GM18505 (cell line): ENCODE data around the gene SH2B3.
A peak's percentile ranks its signal among the peaks of the same experiment; 100 is the strongest.

ENCODE experiments used
- ATAC-seq: cut with Tn5 transposase; IDR thresholded peaks from one replicate; pipeline ENCODE4 v1.9.1; 2021; ENCODE audit not compliant: unreplicated experiment
- POLR2A ChIP-seq: IDR thresholded peaks from 4 replicates; pipeline ENCODE4 v1.6.1; 2011; ENCODE audit warnings: borderline replicate concordance; ENCODE audit not compliant: insufficient read depth, insufficient read length; ENCODE audit errors: extremely low read depth

SH2B3 gene

DNA sequence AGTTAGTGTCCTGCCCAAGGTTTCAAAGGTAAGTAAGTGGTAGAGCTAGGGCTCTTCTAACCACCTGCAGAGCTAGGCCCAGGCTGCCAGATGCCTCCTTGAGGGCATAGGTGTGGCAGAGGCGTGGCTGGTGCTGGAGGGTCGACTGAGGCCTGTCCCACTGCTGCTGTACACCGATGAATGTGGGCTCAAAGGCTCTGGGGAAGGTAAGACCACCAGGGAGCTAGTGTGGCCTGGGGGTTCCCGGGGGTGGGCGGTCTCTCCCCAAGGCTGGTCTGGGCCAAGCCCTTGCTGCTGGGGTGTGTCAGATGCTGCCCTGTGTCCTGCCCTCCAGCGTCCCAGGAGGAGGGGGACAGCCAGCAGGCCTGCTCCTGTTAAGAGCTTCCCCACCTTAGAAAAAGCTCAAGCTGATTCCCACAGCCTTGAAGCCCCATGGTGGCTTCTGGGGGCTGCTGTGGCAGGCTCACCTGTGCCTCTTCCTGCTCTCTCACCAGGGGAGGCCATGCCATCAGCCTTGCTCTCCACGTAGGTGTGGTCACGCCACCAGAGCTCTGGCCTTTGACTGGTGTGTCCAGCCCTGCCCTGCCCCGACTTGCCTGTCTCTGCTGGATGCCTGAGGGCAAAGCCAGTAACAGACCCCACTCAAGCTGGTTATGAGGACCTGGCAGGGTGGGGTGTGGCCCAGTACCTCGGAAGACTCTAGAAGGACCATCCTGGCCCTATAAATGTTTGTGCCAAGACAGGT lies 36.8 kb downstream of the SH2B3 start:
- no peak for TF ChIP-seq POLR2A
- no peak for ATAC-seq

DNA sequence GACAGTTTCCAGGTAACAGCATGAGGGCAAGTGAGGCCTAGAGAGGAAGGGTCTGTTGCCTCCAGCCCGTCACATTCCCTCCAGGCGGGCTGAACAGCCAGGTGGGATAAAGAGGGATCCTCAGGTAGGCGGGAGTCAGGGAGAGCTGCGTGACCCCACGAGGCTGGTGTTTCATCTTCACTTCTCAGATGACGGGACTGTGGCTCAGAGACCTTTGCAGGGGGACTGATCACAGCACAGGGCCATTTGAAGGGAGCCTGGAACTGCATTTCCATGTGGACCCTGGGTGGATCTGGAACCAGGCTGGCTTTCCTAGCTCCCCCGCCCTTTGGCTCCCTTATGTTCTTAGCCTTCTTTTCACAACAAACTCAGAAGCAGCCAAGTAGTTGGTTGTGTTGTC lies 37.4 kb downstream of the SH2B3 start:
- no peak for ATAC-seq
- TF ChIP-seq POLR2A, result no peak

DNA sequence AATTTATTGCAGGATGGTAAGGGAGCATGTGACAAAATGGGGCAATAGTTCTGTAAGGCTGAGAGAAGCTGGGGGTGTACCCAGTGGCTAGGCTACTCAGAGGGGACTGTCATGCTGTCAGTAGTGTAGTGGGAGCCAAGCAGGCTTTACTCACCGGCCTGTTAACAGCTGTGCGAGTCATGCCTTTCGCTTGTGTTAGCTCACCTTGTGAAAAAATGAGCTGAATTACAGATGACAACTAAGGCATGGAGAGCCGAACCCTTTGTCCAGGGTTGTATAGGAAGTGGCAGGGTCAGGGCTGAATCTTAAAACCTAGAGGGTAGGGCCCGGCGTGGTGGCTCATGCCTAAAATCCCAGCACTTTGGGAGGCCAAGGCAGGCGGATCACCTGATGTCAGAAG lies 37.9 kb downstream of the SH2B3 start:
- peak; percentile 16 for TF ChIP-seq POLR2A

DNA sequence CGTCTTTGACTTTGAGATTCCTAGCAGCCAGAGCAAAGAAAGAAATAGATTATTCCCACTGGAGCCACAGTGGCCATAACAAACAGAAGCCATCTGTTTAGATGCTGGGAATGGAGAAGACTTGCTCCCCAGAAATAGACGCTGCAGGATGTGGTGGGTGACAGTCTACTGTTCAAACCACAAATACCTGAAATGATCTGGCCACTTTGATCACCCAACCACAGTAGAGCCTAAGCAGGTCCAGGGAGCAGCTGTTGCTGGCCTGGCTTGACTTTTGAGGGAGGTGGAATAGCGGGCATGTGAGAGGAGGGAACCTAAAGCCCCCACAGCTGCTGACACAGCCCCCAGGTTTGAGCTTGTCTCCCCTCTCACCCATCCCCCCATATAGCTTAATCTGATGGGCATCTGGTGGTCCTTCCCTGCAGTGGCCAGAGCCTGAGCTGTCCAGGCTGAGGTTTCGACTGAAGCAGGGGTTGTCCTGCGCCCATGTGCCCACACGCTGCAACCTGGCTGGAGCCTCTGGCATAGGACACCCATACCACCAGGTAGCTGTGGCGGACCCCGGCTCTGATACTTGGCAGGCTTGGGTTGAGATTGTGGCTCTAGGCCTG lies 38.7 kb downstream of the SH2B3 start:
- peak; percentile 37 for ATAC-seq

More for the DNA sequence above, 37.9 kb downstream of the SH2B3 start:
- ATAC-seq, result no peak

DNA sequence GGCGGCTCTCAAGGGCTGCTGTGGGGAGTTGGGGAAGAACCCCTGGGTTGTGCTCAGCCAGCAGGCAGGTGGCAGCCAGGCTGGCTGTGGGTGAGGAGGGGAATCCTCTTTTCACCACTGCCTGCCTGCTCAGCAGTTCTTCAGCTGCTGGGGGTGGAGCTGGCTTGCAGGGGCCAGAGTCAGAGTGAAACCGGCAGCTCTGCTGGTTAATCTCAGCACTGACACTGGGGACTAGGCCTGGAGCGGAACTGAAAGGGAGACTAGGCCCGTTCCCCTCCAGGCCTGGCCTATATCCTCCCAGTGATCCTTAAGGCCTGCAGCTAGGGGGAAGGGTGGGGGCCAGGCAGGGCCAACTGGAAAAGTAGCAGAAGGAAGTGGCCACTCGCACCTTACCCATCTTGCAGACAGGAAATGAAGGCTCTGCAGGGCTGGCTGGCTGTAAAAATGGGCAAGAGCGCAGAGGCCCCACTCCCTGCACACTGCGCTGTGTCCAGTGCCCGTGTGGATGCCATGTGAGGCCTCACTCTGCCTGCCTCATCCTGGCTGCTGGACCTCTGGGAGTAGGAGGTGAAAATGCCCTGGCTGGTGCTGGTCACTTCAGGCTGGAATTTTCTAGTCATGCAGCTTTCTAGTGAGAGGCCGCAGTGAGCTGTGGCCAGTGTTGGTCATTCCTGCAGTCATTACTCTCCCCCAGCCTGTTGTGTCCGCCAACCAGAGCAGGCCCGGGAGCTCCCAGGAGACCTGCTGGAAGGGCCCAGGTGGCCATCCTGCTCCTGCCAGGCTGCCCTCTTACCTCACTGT lies 39.4 kb downstream of the SH2B3 start:
- peak; percentile 39 for TF ChIP-seq POLR2A
- peak; percentile 82 for ATAC-seq

More for the DNA sequence above, 38.7 kb downstream of the SH2B3 start:
- TF ChIP-seq POLR2A, result no peak

DNA sequence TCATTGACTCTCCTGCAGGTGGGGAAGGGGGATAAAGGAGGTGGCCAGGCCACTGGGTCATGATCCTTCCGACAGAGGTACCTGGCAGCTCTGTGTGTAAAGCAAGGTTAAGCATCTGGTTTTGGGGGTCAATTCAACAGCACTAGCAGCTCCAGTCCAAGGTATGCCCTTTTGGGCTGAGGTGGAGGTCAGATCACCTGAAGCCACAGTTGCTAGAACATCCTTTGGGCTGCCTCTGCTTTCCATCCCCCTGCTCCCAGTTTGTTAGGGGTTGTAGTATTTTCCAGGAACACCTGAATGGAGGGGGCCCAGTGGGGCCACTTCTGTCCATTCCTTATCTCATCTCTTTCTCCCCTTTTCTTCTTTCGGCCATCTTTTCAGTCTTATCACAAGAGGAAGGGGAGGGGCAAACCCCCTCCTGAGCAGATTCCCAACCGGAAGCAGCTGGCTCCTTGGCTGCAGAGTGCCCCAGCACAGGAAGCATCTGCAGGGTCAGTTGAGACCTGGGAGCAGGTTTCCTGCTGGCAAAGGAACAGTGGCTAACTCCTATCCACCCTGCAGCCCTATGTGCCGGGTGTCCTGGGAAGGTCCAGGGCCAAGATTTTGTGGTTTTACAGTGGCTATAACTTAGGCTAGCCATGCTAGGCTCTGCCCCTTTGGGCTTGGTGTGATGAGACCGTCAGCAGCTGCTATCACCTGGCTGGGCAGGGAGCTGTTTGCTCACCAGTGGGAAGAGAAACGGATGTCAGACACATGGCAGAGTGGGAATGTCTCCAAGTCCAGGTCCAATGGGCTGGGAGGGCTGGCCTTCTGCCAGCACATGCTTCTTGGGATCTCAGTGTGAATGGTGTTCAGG lies 40.2 kb downstream of the SH2B3 start:
- no peak for TF ChIP-seq POLR2A

DNA sequence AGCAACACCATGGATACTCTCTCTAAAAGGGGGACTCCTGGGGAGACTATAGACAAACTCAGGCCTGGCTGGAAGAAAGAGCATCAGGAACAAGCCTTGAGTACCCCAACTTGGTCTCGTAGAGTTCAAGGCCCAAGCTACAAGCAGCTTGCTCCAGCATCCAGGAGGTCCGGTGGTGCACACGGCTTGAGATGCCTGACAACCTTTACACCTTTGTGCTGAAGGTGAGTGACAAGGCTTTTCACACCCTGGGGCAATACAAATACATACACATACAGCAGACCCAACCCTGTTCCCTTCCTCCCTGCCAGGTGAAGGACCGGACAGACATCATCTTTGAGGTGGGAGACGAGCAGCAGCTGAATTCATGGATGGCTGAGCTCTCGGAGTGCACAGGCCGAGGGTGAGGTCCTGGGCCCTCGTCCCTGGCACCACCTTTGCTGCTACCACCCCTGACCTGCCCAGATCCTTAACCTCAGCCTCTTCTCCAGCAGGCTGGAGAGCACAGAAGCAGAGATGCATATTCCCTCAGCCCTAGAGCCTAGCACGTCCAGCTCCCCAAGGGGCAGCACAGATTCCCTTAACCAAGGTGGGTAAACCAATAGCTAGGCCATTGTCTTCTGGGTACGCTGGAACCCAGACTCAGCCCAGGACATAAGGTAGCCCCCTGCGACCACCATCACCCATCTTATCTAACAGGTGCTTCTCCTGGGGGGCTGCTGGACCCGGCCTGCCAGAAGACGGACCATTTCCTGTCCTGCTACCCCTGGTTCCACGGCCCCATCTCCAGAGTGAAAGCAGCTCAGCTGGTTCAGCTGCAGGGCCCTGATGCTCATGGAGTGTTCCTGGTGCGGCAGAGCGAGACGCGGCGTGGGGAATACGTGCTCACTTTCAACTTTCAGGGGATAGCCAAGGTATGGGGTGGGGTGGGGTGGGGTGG lies 41.2 kb downstream of the SH2B3 start:
- no peak for ATAC-seq
- no peak for TF ChIP-seq POLR2A

More for the DNA sequence above, 40.2 kb downstream of the SH2B3 start:
- no peak for ATAC-seq

DNA sequence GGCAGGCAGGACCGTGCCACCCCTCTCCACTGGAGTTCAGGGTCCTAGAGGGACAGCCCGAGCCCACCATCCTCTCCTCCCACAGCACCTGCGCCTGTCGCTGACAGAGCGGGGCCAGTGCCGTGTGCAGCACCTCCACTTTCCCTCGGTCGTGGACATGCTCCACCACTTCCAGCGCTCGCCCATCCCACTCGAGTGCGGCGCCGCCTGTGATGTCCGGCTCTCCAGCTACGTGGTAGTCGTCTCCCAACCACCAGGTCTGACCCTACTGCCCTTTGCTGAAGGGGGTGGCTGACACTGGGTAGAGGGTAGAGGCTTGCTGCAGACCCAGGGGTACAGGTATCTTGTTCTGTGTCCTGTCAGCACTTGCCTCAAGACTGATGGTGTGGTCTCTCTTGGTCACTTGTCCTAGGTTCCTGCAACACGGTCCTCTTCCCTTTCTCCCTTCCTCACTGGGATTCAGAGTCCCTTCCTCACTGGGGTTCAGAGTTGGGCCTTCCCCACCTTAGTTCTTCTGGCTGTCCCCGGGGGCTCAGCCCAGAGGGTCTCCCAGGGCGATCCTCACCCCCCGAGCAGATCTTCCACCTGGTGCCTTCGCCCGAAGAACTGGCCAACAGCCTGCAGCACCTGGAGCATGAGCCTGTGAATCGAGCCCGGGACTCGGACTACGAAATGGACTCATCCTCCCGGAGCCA lies 42.0 kb downstream of the SH2B3 start:
- no peak for ATAC-seq

DNA sequence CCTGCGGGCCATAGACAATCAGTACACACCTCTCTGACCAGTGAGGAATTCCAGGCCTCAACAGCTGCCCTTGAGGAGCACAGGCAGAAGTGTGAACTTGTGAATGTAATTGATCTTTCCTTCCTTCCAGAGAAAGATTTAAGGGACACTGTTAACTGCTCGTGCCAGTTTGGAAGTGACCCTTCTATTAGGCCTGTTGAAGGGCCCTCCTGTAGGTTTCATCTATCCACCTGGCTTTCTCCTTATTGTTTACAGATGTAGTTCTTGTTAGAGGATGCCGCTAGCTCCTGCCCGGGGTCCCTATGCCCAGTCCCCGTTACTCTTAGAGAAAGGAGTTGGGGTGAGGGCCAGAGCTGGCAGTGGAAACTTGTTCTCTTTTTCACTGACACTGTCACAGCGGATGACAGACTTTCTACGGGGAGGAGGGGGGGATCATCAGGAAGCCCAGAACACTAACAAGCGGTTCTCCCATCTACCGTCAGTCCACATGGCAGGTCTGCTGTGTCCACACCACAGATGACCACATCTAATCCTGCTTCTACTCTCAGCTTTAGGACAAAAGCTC lies 42.6 kb downstream of the SH2B3 start:
- ATAC-seq, result no peak

More for the DNA sequence above, 42.0 kb downstream of the SH2B3 start:
- TF ChIP-seq POLR2A, result no peak

DNA sequence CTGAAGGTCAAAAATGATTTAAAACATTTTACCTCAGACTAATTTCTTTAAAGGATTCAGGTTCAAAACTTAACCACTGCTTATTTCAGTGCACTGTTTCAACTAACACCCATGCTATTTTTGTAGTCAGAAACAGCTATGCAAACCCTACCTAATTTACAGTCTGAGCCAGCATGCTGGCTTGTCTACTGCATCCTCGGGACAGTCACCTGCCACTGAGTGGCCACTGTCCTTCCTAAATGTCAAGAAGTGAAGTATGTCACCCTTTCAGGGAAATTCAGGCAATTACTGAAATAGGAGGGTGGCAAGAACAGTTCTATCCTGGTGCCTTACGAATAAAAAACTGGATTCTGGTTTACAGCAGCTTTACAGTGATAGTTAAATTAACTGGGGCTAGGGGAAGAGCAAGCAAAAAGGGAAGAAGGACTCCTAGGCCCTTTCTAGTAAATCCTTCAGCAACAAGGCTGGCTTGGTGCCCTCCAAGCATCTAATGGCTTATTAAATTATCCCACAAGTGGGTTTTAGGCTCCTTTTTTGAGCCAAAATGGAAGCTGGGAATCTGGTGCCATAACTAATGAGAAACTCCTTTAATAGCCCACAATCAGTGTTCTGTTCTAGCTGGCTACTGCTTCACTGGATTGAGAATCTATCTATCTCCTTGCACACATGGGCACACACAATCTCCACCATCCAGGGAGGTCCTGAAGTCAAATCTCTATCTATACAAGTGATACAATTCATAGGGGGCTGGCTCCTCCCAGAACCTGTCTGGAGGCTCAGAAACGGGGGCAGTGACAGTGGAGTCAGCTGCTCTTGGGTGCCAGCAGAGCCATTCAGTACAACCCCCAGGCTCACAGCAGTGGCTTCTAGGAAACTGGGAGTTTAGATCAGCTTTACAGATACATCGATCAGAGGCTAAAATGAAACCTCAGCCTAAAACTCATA lies 43.4 kb downstream of the SH2B3 start:
- no peak for ATAC-seq
- TF ChIP-seq POLR2A, result no peak

More for the DNA sequence above, 42.6 kb downstream of the SH2B3 start:
- no peak for TF ChIP-seq POLR2A
